Nephron progenitor cell (in vitro differentiated cells): ENCODE results near the gene PREP.

Experiments used
- DNase-seq: peaks from one replicate; pipeline ENCODE4 v3.0.0; 2021
- H3K27ac Mint-ChIP-seq: 2 replicates; pipeline ENCODE4 v1.8.0; 2021; ENCODE audit warnings: mild to moderate bottlenecking, moderate library complexity, mixed read lengths
- H3K27me3 Mint-ChIP-seq: 2 replicates; pipeline ENCODE4 v1.8.0; 2021; ENCODE audit warnings: mild to moderate bottlenecking, low read depth, mixed read lengths; ENCODE audit not compliant: poor library complexity
- H3K36me3 Mint-ChIP-seq: 2 replicates; pipeline ENCODE4 v1.8.0; 2021; ENCODE audit warnings: low read depth, mixed read lengths
- H3K4me1 Mint-ChIP-seq: 2 replicates; pipeline ENCODE4 v1.8.0; 2021; ENCODE audit warnings: mixed read lengths
- H3K4me3 Mint-ChIP-seq: 2 replicates; pipeline ENCODE4 v1.8.0; 2021; ENCODE audit warnings: mild to moderate bottlenecking, moderate library complexity, mixed read lengths
- H3K9me3 Mint-ChIP-seq: 2 replicates; pipeline ENCODE4 v1.8.0; 2021; ENCODE audit warnings: mild to moderate bottlenecking, moderate library complexity, mixed read lengths
- TF ChIP-seq, protein P1 (sequence below): fragments of 200-600 bp; sonication (generic); IDR thresholded peaks from 2 replicates; pipeline ENCODE4 v1.5.0; 2021; ENCODE audit warnings: antibody characterized with exemption

PREP gene

DNA sequence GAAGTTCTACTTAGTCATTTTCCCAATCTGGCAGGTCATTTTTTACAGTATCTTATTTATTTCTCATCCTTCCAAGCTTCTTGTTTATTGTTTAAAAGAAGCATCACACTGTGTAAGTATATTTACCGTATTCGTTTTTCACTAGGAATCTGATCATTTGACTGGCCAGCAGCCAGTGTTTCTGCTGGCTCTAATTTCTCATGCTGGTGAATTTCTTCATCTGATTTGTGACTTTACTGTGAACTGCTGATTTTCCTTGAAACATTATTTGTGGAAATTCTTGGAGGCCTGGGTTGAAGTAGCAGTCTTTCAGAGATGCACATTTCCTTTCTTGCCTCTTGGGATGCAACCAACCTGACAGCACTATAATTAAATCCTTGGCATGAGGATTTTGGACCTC is 65.9 kb downstream of the PREP start:
- H3K9me3 Mint-ChIP-seq = peaks cover 30% of the 10 kb centered on the region
- no peak for DNase-seq
- no peaks in the 10 kb centered on the region for H3K4me1 Mint-ChIP-seq
- no peaks in the 10 kb centered on the region for H3K27me3 Mint-ChIP-seq
- H3K4me3 Mint-ChIP-seq = no peak overlapping the region
- no peak overlapping the region for H3K27ac Mint-ChIP-seq
- TF ChIP-seq, protein P1, sequence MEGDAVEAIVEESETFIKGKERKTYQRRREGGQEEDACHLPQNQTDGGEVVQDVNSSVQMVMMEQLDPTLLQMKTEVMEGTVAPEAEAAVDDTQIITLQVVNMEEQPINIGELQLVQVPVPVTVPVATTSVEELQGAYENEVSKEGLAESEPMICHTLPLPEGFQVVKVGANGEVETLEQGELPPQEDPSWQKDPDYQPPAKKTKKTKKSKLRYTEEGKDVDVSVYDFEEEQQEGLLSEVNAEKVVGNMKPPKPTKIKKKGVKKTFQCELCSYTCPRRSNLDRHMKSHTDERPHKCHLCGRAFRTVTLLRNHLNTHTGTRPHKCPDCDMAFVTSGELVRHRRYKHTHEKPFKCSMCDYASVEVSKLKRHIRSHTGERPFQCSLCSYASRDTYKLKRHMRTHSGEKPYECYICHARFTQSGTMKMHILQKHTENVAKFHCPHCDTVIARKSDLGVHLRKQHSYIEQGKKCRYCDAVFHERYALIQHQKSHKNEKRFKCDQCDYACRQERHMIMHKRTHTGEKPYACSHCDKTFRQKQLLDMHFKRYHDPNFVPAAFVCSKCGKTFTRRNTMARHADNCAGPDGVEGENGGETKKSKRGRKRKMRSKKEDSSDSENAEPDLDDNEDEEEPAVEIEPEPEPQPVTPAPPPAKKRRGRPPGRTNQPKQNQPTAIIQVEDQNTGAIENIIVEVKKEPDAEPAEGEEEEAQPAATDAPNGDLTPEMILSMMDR = no peak
- peaks cover 81% of the 10 kb centered on the region for H3K36me3 Mint-ChIP-seq

DNA sequence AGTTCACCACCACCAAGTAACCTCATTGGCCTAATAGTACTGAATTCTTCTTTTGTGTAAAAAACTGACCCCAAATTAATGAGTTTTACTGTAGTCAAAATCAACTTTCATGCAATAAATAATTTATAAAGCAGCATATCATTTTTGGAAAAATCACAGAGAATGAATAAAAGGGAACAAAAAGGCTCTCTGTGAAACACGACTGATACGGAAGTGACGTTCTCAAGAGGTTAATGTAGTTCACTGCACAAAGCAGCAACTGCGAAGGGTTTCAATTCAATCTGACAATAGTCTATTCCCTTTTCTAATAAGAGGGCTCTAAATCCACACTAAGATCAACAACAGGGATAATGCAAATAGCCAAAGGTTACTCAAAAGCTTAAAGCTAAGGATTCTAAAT is 70.3 kb downstream of the PREP start:
- Mint-ChIP-seq H3K36me3 (peaks cover 68% of the 10 kb centered on the region), H3K27ac (no peak overlapping the region), H3K27me3 (no peaks in the 10 kb centered on the region), H3K9me3 (no peaks in the 10 kb centered on the region), H3K4me1 (peaks cover 3% of the 10 kb centered on the region), H3K4me3 (no peak overlapping the region)
- TF ChIP-seq, protein P1 = no peak
- no peak for DNase-seq

DNA sequence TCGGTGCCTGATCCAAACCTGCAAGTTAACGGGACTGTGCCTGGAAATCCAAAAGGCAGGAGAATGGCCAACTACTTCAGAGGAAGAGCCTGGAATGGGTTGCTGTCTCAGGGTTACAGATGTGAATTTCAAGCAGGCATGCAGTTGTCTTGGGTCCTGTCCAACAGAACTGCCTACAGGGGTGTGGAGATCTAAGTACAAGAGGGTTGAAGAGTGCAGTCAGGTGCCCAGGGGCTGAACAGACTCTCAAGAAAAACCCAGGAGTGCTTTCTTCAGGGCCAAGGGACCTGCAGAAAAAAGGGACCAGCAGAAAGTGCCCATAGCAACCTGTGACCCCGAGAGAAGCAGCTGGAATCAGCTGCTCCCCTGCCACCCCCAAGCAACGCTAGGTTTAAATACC is 71.0 kb downstream of the PREP start:
- H3K36me3 Mint-ChIP-seq = peaks cover 66% of the 10 kb centered on the region
- no peak for DNase-seq
- peaks cover 9% of the 10 kb centered on the region for H3K4me1 Mint-ChIP-seq
- TF ChIP-seq, protein P1 = no peak
- no peaks in the 10 kb centered on the region for H3K27me3 Mint-ChIP-seq
- H3K9me3 Mint-ChIP-seq = no peaks in the 10 kb centered on the region
- no peak overlapping the region for H3K4me3 Mint-ChIP-seq
- no peak overlapping the region for H3K27ac Mint-ChIP-seq

DNA sequence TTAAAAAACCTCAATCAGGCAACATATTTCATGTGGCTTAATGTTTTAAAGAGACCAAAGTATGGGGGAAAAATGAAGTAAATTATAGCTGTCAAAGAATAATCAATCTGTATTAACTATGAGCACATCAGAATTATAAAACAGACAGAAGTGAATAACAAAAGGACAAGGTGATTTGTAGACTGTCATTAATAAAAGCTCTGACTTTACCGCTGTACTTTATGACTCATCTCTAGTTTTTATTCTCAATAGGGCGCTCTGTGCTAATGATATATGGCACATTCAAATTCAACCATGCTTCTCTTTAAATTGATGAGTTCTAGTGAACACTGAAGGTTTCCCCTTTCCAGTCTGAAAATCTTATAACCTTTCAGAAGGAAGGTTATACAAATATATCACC is 72.0 kb downstream of the PREP start:
- no peak overlapping the region for H3K27ac Mint-ChIP-seq

DNA sequence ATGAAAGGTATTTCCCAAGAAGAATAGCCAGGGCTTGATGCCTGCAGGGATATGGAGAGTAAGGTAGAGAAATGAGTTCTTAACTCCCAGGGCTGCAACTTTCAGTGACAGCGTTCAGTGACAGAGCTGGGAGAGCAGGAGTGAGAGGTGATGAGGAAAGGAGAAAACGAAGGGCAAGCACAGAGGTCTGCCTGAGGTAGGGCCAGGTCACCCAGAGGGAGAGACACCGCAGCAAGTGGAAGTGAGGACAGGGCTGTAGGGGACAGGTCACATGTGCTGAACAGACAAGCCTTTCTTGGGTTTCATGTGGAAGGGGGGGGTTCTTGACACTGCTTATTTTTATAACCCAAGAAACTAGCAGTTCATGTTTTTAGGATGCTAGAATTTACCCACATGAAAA is 72.5 kb downstream of the PREP start:
- H3K36me3 Mint-ChIP-seq = peaks cover 68% of the 10 kb centered on the region
- H3K27ac Mint-ChIP-seq = peak overlapping the region; percentile 24
- no peaks in the 10 kb centered on the region for H3K9me3 Mint-ChIP-seq
- no peak overlapping the region for H3K4me3 Mint-ChIP-seq
- H3K4me1 Mint-ChIP-seq = peaks cover 20% of the 10 kb centered on the region
- no peak for DNase-seq
- TF ChIP-seq, protein P1 = no peak
- no peaks in the 10 kb centered on the region for H3K27me3 Mint-ChIP-seq

More for the DNA sequence above, 72.0 kb downstream of the PREP start:
- Mint-ChIP-seq H3K4me1 (peaks cover 15% of the 10 kb centered on the region), H3K27me3 (no peaks in the 10 kb centered on the region), H3K9me3 (no peaks in the 10 kb centered on the region), H3K4me3 (no peak overlapping the region), H3K36me3 (peaks cover 63% of the 10 kb centered on the region)
- DNase-seq = no peak
- TF ChIP-seq, protein P1 = no peak

DNA sequence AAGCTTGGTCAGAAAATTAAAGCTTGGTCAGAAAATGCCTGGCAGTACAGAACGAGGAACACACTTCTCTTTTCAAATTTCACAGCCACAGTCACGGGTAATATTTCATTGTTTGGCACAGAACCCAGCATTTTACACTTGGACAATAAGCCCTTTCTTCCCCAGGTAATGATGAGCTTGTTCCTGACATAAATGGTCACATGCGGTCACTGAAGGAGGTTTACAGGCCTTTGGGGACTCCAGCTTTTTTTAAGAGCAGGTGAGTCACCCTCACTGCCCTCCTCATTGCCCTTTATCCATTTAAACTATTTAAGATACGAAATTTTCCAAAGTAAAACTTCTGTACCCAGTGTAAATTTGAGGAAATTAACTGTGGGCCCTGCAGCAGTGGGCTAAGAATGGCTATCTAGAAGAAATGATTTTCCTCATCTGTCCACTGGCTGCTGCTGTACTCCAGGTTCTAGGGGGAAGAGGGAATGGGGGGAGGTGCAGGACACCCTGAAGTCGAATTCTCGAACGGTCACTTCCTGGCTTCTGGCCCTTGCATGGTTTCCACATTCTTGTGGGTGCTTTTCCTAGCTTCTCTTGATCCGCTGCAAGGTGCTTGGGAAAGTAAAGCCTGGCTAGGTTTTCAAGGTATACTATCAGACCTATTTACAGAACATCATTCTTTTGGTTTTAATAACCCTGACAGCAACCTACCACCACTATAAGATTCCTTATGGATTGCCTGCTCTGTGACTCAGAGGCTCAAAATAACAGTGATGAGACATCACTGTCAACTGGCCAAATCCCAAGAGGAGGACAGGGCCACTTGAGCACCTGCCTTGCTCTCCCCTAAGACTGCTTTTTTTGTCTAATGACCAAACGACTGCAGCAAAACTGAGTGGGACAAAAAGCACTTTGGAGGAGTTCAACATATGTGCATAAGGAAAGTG is 75.8 kb downstream of the PREP start:
- Mint-ChIP-seq H3K27ac (peak overlapping the region; percentile 81), H3K4me3 (no peak overlapping the region), H3K27me3 (no peaks in the 10 kb centered on the region), H3K9me3 (no peaks in the 10 kb centered on the region), H3K36me3 (peaks cover 68% of the 10 kb centered on the region), H3K4me1 (peaks cover 40% of the 10 kb centered on the region)
- TF ChIP-seq, protein P1 = no peak
- DNase-seq = no peak
